Left lung (tissue), 10 donors: ENCODE data around the gene EPB41L2. TPM values are rescaled to one million over a fixed set of nuclear protein-coding genes. Genes with fewer than 3 reads are reported as not detected.

Source experiments
- ATAC-seq: fragments of 200-7000 bp; cut with Tn5 transposase; one replicate; pipeline ENCODE4 v1.9.1; 2020; ENCODE audit warnings: moderate library complexity
- DNase-seq, 4 donors: peaks; one replicate each; pipeline ENCODE4 v3.0.0-alpha.2; 2013 to 2020
- H3K27ac ChIP-seq, 2 donors: fragments of 200-600 bp; sonication (generic) in 1 of 2; one replicate each; pipeline versions ENCODE4 v1.5.0 to v1.8.0; 2020 to 2021
- H3K27me3 ChIP-seq, 2 donors: fragments of 200-600 bp; sonication (generic) in 1 of 2; one replicate each; pipeline versions ENCODE4 v1.5.0 to v1.8.0; 2020 to 2021
- H3K36me3 ChIP-seq, 2 donors: fragments of 200-600 bp; sonication (generic) in 1 of 2; one replicate each; pipeline versions ENCODE4 v1.5.0 to v1.8.0; 2020 to 2021
- H3K4me1 ChIP-seq, 2 donors: fragments of 200-600 bp; one replicate each; pipeline ENCODE4 v1.8.0; 2021
- H3K4me3 ChIP-seq, 2 donors: fragments of 200-600 bp; sonication (generic) in 1 of 2; one replicate each; pipeline versions ENCODE4 v1.5.0 to v1.8.0; 2020 to 2021; ENCODE audit warnings: mild to moderate bottlenecking in 1 of 2
- H3K9me3 ChIP-seq, 2 donors: fragments of 200-600 bp; sonication (generic) in 1 of 2; one replicate each; pipeline versions ENCODE4 v1.5.0 to v1.8.0; 2020 to 2021
- intact Hi-C, 2 donors: fragments of 100-400 bp; cut with DNase I; formaldehyde crosslinking; loops; one replicate each; pipeline versions ENCODE4 v1.11.2 to v1.14.2; 2022
- polyA plus RNA-seq, 6 donors: library from polyadenylated mRNA; unstranded; fragments of 120-200 nt; gene quantifications; one replicate each; pipeline ENCODE4 v1.2.1, GENCODE V29; 2013; ENCODE audit not compliant: insufficient read length in 6 of 6
- total RNA-seq, 2 donors: library from RNA; stranded (reverse); fragmentation: NEBNext Ultra II Directional; extraction: Animal tissue kit (Norgen Biotek cat#: 25700); gene quantifications; one replicate each; pipeline ENCODE4 v1.2.1, GENCODE V29; 2021
- TF ChIP-seq, protein P1 (sequence below), 2 donors: fragments of 200-600 bp; sonication (generic) in 1 of 2; IDR thresholded peaks; one replicate each; pipeline versions ENCODE4 v1.5.0 to v1.8.0; 2021; ENCODE audit warnings: antibody characterized with exemption in 2 of 2
- donor health status: DM: no; HTN: yes; CAD: no.
- donor health status: DM: no; HTN: no; CAD: no.

Gene EPB41L2
- total and polyA plus RNA-seq, 8 donors: 91.3 to 277 (median 248) TPM

DNA sequence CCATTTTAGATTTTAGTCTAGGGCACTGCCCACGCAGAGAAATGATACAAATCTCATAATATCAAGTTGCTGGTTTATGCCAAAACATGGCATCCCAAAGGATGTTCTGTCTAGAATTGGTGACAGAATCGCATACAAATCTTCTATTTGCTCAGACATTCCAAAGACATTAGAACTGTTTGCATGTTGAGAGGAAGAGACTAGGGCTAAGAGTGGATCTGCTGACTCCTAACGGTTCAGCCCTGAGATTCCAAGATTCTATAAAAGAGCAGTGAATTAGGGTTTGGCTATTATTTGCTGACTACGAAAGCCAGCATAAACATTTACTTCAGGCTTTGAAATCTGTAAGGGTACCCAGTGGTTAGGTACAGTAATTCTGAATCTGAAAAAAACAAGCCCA, 3.6 kb downstream of the EPB41L2 start:
- ATAC-seq: no peak
- H3K36me3 ChIP-seq: no peaks in the 10 kb centered on the region
- peaks cover 0 to 18% of the 10 kb centered on the region in 2 donors for H3K27me3 ChIP-seq
- no peak overlapping the region for H3K27ac ChIP-seq
- H3K4me3 ChIP-seq: no peak overlapping the region
- DNase-seq: no peak
- H3K9me3 ChIP-seq: peaks cover 0 to 21% of the 10 kb centered on the region in 2 donors
- TF ChIP-seq, protein P1, sequence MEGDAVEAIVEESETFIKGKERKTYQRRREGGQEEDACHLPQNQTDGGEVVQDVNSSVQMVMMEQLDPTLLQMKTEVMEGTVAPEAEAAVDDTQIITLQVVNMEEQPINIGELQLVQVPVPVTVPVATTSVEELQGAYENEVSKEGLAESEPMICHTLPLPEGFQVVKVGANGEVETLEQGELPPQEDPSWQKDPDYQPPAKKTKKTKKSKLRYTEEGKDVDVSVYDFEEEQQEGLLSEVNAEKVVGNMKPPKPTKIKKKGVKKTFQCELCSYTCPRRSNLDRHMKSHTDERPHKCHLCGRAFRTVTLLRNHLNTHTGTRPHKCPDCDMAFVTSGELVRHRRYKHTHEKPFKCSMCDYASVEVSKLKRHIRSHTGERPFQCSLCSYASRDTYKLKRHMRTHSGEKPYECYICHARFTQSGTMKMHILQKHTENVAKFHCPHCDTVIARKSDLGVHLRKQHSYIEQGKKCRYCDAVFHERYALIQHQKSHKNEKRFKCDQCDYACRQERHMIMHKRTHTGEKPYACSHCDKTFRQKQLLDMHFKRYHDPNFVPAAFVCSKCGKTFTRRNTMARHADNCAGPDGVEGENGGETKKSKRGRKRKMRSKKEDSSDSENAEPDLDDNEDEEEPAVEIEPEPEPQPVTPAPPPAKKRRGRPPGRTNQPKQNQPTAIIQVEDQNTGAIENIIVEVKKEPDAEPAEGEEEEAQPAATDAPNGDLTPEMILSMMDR (IDR thresholded peaks at IDR 0.05): no peak
- peaks cover 0 to 26% of the 10 kb centered on the region in 2 donors for H3K4me1 ChIP-seq
- intact Hi-C loops: no loop called here

- TF ChIP-seq, protein P1 (IDR thresholded peaks at IDR 0.05): no peak
- no peak for ATAC-seq
- no peak overlapping the region for H3K4me3 ChIP-seq
- intact Hi-C loops: no loop called here
- H3K4me1 ChIP-seq: peaks cover 0 to 18% of the 10 kb centered on the region in 2 donors
- no peak for DNase-seq
- H3K27me3 ChIP-seq: peaks cover 0 to 18% of the 10 kb centered on the region in 2 donors
- no peak overlapping the region for H3K27ac ChIP-seq
- H3K36me3 ChIP-seq: peaks cover 0 to 7% of the 10 kb centered on the region in 2 donors
- peaks cover 0 to 34% of the 10 kb centered on the region in 2 donors for H3K9me3 ChIP-seq
Observed at GRCh38 chr6:131058236-131058635, 4.8 kb downstream of the EPB41L2 start.

GRCh38 chr6:131054392-131055250, 8.4 kb downstream of the EPB41L2 start:
- intact Hi-C loops: no loop called here
- no peaks in the 10 kb centered on the region for H3K27me3 ChIP-seq

DNA sequence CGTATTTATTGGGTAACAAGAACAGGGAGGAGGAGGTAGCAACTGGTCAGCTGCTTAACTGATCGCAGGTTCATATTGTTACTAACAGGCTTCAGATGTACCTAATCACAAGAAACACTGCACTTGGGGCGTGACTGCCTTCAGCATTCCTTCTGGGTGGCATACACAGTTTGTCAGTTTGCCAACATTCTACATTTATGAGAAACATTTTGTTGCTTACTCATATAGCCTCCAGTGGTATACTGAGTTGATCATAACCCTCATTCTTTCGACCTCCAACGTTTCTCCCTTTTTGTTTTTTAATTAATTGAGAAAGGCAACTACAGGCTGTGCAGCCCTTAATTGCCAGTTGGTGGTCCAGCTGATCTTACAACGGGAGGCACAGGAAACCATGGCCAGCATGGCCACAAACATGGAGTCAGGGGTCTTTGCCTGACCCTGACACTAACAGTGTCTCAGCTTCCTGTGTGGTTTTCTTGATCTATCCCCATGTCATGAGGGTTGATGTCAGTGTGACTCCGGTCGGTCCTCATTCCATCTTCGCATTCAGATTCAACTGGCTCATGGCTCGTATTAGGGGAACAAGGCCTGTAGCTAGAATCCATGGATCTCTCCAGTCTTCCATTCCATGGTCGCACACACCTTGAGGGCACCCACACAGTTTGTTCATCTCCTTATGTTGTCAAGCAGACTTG, 9.4 kb downstream of the EPB41L2 start:
- Histone ChIP-seq H3K9me3 (peaks cover 0 to 40% of the 10 kb centered on the region in 2 donors), H3K4me1 (no peaks in the 10 kb centered on the region), H3K27ac (no peak overlapping the region), H3K27me3 (no peaks in the 10 kb centered on the region), H3K4me3 (no peak overlapping the region), H3K36me3 (peaks cover 0 to 7% of the 10 kb centered on the region in 2 donors)
- intact Hi-C loops: no loop called here
- no peak for ATAC-seq
- no peak for DNase-seq
- TF ChIP-seq, protein P1 (IDR thresholded peaks at IDR 0.05): no peak

More at GRCh38 chr6:131054392-131055250, 8.4 kb downstream of the EPB41L2 start:
- no peak for DNase-seq
- no peak for ATAC-seq
- H3K4me1 ChIP-seq: no peaks in the 10 kb centered on the region
- TF ChIP-seq, protein P1 (IDR thresholded peaks at IDR 0.05): no peak
- no peak overlapping the region for H3K4me3 ChIP-seq
- H3K9me3 ChIP-seq: peaks cover 0 to 40% of the 10 kb centered on the region in 2 donors
- no peak overlapping the region for H3K27ac ChIP-seq
- H3K36me3 ChIP-seq: peaks cover 0 to 7% of the 10 kb centered on the region in 2 donors

GRCh38 chr6:131052181-131052580, 10.9 kb downstream of the EPB41L2 start:
- Histone ChIP-seq H3K4me1 (no peaks in the 10 kb centered on the region), H3K27ac (no peak overlapping the region), H3K4me3 (no peak overlapping the region), H3K9me3 (peaks cover 0 to 40% of the 10 kb centered on the region in 2 donors), H3K27me3 (no peaks in the 10 kb centered on the region), H3K36me3 (peaks cover 0 to 7% of the 10 kb centered on the region in 2 donors)
- TF ChIP-seq, protein P1 (IDR thresholded peaks at IDR 0.05): no peak
- DNase-seq (no peak), ATAC-seq (no peak)
- intact Hi-C loops: no loop called here
